ENCODE results near the gene ITGB3.

ITGB3 gene

GRCh38 chr17:47295874-47296255 lies 42.2 kb downstream of the ITGB3 start:
- H3K4me3 ChIP-seq (replicated peaks; ENCODE audit: low read depth, low read length): no peak overlapping the region
- no peak for DNase-seq (ENCODE audit: extremely low read depth, low read depth)
- no peak for TF ChIP-seq CTCF (IDR thresholded peaks at IDR 0.05; ENCODE audit: low read depth, low read length, missing control alignments)

- no peak for DNase-seq (ENCODE audit: extremely low read depth, low read depth)
- H3K4me3 ChIP-seq (replicated peaks; ENCODE audit: low read depth, low read length): no peak overlapping the region
- TF ChIP-seq CTCF (IDR thresholded peaks at IDR 0.05; ENCODE audit: low read depth, low read length, missing control alignments): no peak
Observed at GRCh38 chr17:47297661-47298400, 44.2 kb downstream of the ITGB3 start.

GRCh38 chr17:47298712-47299111 lies 45.1 kb downstream of the ITGB3 start:
- H3K4me3 ChIP-seq (replicated peaks; ENCODE audit: low read depth, low read length): no peak overlapping the region
- TF ChIP-seq CTCF (IDR thresholded peaks at IDR 0.05; ENCODE audit: low read depth, low read length, missing control alignments): no peak
- no peak for DNase-seq (ENCODE audit: extremely low read depth, low read depth)

- no peak overlapping the region for H3K4me3 ChIP-seq (replicated peaks; ENCODE audit: low read depth, low read length)
- TF ChIP-seq CTCF (IDR thresholded peaks at IDR 0.05; ENCODE audit: low read depth, low read length, missing control alignments): no peak
- DNase-seq (ENCODE audit: extremely low read depth, low read depth): no peak
Observed at GRCh38 chr17:47299239-47299910, 45.7 kb downstream of the ITGB3 start.

GRCh38 chr17:47300718-47301117 lies 47.1 kb downstream of the ITGB3 start:
- no peak for TF ChIP-seq CTCF (IDR thresholded peaks at IDR 0.05; ENCODE audit: low read depth, low read length, missing control alignments)
- DNase-seq (ENCODE audit: extremely low read depth, low read depth): no peak
- no peak overlapping the region for H3K4me3 ChIP-seq (replicated peaks; ENCODE audit: low read depth, low read length)

- TF ChIP-seq CTCF (IDR thresholded peaks at IDR 0.05; ENCODE audit: low read depth, low read length, missing control alignments): no peak
Observed at GRCh38 chr17:47301161-47301560, 47.5 kb downstream of the ITGB3 start.

More at GRCh38 chr17:47301161-47301560, 47.5 kb downstream of the ITGB3 start:
- no peak for DNase-seq (ENCODE audit: extremely low read depth, low read depth)
- H3K4me3 ChIP-seq (replicated peaks; ENCODE audit: low read depth, low read length): no peak overlapping the region

Data from HFF-Myc (cell line).